HG03060 (cell line): ENCODE results near the gene POLR3K.
A peak's percentile ranks its signal among the peaks of the same experiment; 100 is the strongest.
"Not testable (repeated sequence)": the region's sequence is repeated elsewhere in the genome, so short reads cannot be mapped to it uniquely, and the experiment has no call there.

ENCODE experiments used
- ATAC-seq: cut with Tn5 transposase; IDR thresholded peaks from one replicate; pipeline ENCODE4 v1.9.1; 2021; ENCODE audit warnings: low read depth, moderate number of reproducible peaks; ENCODE audit not compliant: unreplicated experiment

POLR3K gene

DNA sequence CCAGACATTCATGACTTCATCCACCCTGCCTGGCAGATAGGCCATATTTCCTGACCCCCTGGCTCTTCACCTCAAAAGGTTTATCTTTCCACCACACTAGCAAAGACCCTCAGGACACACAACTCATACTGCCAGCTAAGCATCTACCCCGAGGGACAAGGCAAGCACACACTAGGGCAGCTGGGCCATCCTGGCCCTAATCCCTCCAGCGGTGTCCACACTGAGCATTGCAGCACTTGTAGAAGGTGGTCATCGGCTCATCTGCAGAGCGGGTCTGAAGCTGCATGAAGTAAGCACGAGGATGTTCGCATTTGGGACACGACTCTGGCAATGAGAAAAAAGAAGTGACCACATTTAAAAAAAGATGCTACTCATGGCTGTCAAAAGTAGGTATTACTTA lies 6.2 kb downstream of the POLR3K start:
- no peak for ATAC-seq

DNA sequence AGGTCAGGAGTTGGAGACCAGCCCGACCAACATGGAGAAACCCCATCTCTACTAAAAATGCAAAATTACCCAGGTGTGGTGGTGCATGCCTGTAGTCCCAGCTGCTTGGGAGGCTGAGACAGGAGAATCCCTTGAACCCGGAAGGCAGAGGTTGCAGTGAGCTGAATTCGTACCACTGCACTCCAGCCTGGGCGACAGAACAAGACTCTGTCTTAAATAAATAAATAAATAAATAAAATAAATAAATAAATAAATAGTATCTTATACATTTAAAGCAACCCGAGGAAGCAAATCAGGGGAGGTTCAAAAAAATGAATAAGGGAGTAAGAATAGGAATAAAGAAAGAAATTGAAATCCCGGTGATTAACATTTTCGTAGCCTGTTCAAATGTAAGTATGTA lies 6.9 kb downstream of the POLR3K start:
- ATAC-seq: not testable (repeated sequence)

DNA sequence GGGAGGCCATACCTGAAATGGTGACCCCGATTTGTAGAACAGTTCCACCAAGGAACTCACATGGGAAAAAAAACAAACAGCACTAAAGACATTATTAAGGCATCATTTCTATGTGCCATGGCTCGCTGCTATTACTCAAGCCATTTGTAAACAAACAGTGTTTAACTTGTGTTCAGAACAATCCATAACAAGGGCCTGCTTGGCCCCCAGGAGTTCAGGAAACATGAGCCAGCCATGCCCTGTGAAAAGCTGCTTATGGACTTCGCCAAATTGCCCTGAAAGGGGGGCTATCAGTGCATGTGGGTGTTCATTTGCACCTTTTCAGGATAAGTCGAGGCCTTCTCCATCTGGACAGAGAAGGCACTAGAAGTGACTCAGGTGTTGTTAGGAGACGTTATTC lies 8.0 kb downstream of the POLR3K start:
- ATAC-seq: no peak

DNA sequence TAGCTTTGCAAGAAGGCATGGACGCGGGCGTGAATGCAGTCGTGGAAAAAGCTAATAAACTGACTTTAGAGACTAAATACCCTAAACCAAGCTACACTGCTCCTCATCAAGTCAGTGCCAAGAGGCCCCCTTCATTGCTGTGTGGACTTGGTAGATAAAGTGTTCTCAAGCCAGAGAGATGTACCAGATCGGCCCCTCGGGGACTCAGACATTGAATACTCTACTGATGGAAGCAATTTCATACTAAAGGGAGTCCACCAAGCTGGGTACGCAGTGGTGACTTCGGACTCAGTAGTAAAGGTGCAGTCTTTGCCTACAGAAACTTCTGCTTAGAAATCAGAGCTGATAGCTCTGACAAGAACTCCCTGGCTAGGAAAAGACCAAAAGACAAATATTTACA lies 8.8 kb downstream of the POLR3K start:
- no peak for ATAC-seq

DNA sequence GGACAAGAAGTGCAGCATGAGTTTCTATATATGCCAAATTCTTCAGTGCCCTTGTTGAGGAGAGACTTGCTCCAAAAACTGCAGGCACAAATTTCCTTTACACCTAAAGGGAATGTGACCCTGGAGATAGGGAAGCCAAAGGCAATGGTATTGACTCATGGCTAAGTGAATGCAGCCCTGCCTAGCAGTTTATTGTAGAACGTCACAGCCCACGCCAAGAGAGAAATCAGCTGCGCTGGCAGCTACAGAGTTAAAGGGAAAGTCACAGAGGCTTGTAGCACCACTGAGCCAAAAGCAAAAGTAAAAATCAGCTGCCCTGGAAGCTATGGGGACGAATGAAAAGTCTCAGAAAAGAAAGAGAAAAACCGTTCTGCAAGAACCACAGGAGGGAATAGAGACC lies 10.1 kb downstream of the POLR3K start:
- no peak for ATAC-seq

DNA sequence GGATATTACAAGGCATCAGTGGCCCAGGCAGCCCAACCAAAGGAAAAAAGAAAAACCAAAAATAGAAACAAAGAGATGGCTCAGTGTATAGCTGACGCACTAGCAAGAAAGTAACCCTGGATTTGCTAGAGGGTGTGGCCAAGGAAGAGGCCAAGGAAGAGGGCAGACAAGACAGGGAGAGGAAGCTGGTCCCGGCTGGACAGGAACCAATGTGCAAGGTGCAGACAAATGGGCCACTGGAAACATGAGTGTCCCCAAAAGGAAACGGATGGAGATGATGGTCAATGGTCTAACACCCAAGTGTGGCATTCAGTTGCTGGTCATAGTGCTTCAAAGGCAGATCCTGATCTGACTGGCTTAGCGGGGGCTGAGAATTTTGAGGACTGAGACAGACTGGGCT lies 10.7 kb downstream of the POLR3K start:
- no peak for ATAC-seq

DNA sequence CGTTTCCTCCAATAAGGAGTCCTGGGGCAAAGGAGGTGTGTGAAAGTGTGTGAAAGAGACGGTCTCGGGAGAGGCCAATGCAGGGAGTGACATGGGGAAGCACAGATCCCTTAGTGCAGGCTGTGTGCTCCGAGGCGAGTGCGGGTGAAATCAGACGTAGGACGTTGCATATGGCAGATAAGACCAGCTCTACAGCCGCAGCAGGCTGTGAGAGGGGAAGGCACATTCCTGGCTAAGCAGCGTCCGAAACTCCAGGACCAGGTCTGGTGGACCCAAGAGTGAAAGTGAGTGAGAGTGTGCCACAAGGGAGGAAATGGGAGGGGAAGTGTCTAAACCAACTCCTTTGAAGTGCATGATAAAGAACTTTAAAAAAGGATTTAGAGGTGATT lies 11.3 kb downstream of the POLR3K start:
- ATAC-seq: no peak

DNA sequence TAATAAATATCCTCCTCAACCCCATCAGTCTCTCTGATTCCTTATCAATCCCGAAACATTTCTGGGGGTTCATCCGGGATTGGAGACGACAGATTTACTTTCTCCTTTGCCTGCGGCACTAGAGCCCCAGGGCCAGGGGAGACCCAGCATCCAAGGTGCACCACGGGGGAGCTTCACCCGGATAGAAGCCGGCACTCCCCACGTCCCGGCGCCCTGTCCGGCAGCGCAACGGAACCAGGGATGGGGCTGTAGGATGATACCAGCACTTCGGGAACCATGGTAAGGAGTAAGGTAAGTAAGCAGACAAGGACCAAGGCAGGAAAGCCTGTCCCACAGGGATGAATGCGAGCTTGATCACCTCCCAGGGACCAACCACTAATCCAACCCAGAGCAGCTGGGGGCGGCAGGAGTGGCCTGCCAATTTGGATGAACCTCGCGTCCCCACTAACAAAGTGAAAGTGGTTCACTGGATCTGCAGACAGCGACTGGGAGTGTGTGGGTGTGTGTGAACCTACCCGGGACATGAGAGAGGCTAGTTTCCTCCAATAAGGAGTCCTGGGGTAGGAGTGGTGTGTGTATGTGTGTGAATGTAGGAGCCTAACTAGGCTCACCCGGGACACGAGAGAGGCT lies 11.9 kb downstream of the POLR3K start:
- ATAC-seq: no peak

DNA sequence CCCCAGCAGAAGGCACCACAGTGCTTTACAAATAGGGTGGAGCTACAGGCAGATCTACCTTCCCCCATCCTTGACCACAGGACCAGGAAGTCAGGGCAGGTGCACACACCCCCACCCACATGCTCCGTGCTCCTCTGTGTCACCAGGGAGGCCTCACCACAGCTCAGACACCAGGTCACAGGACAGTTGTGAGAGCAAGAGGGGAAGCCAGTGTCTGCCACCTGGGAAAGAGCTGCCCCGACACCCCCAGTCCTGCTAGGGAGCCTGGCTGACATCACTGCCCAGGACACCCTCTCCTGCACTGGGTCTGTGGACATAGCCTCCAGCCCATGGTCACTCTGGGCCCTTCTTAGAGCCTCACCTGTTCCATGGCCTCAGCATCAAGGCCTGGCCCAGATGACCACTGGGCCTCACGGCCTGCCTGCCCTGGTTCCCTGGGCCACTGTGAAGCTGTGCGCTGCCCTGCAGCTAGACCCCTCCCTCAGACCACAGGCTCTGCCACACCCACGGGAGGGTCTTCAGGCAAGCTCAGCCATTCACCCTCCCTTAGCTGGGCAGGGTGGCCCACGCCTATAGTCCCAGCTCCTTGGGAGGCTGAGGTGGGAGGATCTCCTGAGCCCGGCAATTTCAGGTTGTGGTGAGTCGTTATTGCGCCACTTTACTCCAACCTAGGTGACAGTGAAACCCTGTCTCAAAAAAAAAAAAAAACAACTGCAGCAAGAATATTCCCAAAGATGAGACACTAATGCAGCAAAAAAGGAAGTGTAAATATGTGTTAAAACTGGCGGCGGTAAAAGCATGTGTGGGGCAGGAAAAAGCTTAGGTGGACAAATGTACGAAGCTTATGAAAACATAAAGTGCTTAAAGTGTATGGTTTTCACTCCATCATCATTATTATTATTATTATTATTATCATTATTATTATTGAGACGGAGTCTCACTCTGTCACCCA lies 14.2 kb downstream of the POLR3K start:
- ATAC-seq: peak; percentile 64

DNA sequence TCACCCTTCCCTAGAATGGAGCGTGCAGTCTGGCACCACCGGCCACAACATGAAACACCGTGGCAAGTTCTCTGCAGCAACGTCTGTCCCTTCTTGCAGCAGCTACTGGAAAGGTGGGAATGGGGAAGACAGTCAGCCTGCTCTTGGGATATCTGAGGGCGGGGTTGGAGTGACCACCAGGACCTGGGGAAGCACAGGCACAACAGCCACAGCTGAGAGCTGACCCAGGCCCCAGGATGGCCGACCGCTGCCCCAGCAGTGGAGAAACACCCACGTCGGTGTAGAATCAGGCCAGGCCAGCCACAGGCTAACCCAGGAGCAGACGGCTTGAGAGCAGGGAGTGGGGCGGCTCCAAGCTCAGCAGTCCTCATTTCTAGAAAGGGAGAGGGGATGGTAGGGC lies 15.2 kb downstream of the POLR3K start:
- not testable (repeated sequence) for ATAC-seq

DNA sequence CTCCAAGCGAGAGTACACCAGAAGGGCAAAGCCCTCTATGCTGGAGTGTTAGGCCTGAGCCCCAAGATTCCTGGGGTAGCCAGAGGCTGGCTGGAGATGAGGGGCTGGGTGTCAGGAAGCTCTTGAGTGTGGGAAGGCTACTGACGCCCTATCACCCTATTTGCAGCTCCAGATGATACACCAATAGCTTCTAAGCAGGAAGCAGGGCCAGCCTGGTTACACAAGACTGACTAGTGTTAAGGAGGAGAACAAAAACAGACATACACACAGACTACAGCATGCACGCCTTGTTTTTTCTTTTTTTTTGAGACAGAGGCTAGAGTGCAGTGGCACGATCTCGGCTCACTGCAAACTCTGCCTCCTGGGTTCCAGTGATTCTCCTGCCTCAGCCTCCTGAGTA lies 15.9 kb downstream of the POLR3K start:
- no peak for ATAC-seq

DNA sequence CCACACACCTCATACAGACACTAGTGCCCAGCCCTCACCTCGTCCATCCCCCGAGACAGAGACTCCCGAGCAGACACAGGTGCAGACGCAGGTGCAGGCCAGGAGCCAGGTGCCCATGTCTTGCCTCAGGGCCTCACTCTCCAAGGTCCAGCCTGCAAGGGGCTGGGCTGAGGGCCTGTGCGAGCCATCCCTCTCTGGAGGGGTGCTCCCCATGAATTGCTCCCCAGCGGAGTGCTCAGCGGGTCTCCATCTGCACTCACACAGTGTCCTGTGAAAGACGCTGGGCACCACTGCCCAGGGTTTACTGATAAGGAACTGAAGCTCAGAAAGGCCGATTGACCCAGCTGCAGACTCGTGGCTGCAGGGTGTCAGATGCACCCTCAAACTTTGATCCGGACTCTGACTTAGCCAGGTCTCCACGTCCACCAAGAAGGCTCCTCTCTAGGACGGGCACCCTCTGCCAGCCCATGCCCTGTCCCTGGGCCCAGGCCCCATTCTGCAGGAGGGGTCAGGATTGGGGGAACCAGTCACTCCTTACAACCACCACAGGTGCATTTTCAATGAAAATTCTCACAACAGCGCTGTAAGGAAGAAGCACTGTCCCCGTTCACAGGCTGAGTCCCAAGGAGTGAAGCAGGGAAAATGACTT lies 16.9 kb downstream of the POLR3K start:
- no peak for ATAC-seq

DNA sequence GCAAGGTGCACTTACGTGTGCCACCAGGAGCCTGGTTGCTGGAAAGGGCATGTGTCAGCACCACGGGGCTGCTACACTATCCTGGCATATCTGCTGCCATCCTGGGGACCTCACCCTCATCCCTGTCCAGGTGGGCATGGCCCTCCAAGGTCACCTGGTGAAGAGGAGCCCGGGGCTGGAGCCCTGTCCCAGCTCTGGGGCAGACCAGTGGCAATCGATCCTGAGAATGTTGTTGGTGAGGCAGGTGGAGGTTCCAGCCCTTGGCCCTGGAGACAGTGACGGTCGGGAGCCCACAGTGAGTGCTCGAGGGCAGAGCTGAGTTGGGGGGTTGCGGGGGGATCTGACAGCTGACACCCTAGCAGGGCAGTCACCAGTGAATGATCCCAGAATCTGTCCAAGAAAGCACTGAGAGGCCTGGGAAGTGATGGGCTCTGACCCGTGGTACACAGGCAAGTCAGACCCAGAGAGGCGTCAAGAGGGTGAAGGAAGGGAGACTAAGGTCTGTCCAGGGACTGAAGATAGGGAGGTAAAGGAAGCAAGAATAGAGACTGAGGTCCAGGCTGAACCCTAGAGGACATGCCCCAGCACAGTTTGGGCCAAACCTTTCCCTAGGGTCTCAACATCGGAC lies 17.6 kb downstream of the POLR3K start:
- no peak for ATAC-seq

DNA sequence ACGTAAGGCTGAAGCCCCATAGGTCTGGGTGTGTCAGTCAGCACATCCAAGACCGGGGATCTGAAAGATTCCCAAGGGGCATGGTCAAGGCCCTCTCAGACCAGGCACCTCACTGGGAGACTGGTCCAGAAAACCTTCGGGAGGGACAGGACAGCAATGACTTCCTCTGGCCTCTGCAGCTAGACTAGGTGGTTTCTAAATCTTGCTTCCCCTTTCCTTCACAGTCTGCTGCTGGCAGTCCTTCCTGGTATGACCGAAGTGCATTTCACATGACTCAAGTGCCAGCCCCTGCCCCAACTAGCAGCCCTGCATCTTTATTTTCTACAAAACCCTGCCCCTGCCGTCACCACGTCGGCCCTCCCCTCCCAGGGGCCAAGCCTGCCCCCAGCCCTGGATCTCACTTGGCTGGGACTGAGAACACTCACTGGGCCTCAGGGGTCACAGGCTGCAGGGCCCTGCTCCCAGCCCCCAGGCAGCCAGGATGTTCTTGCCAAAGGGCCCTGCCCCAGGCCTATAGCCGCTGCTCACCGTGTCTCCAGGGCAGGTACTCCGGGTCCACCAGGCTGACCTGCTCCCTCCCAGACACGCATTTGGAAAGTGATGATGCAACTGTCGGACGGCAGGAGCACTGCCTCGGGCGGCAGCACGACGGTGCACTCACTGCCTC lies 18.3 kb downstream of the POLR3K start:
- no peak for ATAC-seq

DNA sequence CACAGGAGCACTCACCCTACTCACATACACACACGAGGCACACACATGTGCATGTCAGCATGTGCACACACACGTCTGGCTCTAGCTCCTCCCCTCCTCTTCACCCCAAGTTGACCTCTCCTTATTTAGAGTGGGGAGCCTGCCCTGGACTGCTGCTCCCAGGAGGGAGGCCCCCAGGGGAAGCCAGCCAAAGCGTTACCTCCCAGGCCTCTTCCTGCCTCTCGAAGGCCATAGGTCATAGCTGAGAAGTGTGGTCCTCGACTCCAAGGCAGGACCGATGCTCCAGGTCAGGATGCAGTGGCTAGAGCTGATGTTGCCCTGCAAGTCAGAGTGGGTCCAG lies 18.8 kb downstream of the POLR3K start:
- no peak for ATAC-seq

DNA sequence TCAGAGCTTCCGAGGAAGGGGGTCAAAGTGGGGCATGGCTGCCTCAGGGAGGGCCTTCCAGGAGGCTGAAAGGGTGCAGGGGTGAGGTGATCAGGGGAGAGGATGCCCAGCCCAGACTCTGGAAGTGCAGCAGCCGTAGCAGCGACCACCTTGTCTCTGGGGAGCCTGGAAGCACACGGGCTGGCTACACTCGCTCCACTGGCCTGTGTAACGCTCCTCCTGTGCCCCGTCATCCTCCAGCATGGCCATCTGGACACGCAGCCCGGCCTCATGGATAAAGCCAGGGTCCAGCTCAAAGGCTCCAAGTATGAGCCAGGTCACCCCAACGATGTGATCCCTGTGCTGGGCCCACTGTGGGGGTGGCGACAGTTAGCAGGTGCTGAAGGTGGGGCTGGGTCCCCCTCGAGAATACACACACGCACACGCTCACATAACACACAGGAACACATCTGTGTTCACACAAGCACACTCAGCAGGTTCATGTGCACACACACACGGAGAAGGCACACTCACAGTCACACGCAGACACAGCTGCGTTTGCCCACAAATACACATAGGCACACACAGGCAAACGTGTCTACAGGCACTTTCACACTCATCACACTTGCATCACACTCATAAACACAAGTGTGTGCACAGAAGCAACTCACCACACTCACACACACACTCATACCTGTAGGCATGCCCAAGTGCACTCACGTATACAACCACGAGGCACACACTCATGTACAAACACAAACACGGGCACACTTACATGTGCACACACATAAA lies 19.3 kb downstream of the POLR3K start:
- ATAC-seq: no peak

DNA sequence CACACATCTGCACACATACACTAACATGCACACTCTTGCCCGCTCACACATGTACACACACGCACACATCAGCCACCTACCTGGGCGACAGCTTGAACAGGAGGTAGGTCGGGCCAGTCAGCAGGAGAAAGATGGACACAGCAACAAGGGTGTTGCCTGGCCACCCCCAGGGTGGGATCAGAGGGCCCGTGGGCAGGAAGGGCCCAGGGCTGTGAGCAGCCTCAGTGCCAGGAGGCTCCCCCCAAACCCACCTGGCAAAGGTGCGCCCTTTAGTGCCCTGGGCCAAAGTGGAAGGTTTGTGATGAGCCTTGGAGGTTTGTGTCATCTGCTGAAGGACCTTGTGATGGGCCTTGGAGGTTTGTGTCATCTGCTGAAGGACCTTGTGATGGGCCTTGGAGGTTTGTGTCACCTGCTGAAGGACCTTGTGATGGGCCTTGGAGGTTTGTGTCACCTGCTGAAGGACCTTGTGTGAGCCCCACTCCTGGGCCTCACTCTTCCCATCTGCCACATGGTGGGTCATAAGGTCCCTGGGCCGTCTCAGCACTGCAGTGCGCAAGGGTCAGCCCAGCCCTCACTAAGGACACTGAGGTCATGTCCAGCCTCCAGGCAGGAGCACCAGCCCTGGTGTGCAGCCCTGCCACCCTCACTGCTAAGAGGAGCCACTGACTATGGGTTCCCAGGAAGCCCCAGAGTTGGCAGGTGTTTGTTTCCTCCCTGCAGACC lies 20.1 kb downstream of the POLR3K start:
- not testable (repeated sequence) for ATAC-seq

DNA sequence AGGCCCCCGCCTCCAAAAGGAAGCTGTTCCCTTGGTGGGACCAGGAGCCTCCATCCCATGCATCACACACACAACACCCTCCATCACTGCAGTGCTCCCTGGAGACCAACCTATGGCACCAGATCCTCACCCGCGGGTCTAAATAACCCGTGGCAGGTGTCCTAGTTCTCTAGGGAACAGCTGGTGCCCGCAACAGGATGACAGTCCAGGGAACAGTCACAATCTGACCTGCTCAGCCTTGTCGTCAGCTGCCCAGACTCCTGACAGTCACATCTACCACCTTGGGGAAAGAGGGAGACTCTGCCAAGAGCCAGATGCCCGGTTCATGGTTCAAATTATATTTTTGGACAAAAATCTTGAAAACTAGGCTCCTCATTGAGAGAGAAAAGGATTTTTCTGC lies 22.8 kb downstream of the POLR3K start:
- not testable (repeated sequence) for ATAC-seq

DNA sequence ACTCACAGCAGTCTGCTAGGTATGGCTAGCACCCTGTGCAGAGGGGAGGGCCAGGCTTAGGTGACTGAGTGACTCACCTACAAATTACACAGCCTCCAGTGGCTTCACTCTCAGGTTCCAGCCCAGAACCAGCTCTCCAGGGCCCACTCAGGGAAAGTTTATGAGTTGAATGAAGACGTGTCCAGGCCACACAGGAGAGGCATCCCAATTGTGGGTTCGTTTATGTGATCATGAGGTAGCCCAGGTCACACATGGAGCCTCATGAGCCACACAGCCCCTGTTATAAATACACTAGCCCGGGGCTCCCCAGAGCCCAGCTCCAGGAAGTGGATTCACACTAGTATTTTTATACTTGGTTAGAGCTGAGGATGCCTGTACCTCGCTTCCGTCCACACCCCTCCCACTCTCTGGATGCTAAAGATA lies 27.5 kb downstream of the POLR3K start:
- ATAC-seq: not testable (repeated sequence)
